PFSK-1 (cell line): Measurements from ENCODE around the gene VANGL1.

Experiments used
- FOXP2 ChIP-seq: optimal IDR thresholded peaks from 2 replicates; pipeline ENCODE3; 2011; ENCODE audit warnings: borderline replicate concordance, control low read depth, inconsistent platforms; ENCODE audit not compliant: insufficient read depth; ENCODE audit errors: extremely low read length, extremely low read depth
- POLR2AphosphoS5 ChIP-seq: IDR thresholded peaks from 2 replicates; pipeline ENCODE4 v1.6.1; 2012; ENCODE audit warnings: low read depth, mild to moderate bottlenecking, control low read depth, low read length, moderate library complexity
- REST ChIP-seq, 2 experiments: IDR thresholded peaks; 2 replicates each; pipeline versions ENCODE4 v1.6.1 to v1.8.0; 2011 to 2012; ENCODE audit warnings: low read depth in 2 of 2, low read length in 2 of 2, control low read depth in 1 of 2, inconsistent platforms in 1 of 2, mild to moderate bottlenecking in 1 of 2, moderate library complexity in 1 of 2; ENCODE audit not compliant: insufficient read depth in 1 of 2
- SIN3A ChIP-seq: IDR thresholded peaks from 2 replicates; pipeline ENCODE4 v1.6.1; 2012; ENCODE audit warnings: mild to moderate bottlenecking, low read length, moderate library complexity, borderline replicate concordance; ENCODE audit not compliant: insufficient read depth
- TAF1 ChIP-seq: IDR thresholded peaks from 2 replicates; pipeline ENCODE4 v1.6.1; 2012; ENCODE audit warnings: low read length, control low read depth, borderline replicate concordance; ENCODE audit not compliant: insufficient read depth

The VANGL1 gene

DNA sequence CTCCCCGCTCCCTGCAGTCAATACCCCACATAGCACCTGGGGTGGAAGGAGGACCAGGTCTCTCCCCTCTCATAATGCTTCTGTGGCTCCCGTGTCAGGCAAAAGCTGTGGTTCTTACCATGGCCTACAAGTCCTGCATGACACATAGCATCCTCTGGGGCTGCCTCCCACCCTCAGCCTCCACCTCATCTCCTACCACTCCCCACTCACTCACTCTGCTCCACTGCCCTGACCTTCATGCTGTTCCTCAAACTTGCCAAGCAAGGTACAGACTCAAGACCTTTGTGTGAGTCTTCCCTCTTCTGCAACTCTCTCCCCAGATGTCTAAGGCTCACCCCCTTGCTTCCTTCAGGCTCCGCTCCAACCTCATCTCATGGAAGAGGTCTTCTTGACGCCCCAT is 28.0 kb upstream of the VANGL1 start:
- TF ChIP-seq TAF1, result no peak
- no peak for TF ChIP-seq REST (IDR thresholded peaks at IDR 0.05; ENCODE audit: insufficient read depth in 1 of 2, low read depth in 2 of 2, low read length in 2 of 2)
- no peak for TF ChIP-seq SIN3A

DNA sequence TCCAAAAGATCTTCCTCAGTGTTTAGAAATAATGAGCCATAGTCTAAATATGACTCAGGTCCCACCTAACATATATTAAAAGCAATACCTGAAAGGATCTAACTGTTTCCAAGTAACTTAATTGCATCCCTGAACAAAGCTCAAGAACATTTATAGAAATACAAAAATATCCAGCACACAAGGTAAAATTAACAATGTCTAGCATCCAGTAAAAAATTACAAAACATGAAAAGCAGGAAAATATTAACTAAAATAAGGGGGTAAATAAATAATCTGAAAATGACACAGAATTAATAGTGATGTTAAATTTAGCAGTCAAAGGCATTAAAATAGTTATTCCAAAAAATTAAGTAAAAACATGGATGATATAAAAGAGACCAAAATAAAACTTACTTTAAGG is 21.3 kb upstream of the VANGL1 start:
- TF ChIP-seq FOXP2, result no peak
- TF ChIP-seq REST (IDR thresholded peaks at IDR 0.05; ENCODE audit: insufficient read depth in 1 of 2, low read depth in 2 of 2, low read length in 2 of 2), result no peak
- TF ChIP-seq TAF1, result no peak
- TF ChIP-seq SIN3A, result no peak

DNA sequence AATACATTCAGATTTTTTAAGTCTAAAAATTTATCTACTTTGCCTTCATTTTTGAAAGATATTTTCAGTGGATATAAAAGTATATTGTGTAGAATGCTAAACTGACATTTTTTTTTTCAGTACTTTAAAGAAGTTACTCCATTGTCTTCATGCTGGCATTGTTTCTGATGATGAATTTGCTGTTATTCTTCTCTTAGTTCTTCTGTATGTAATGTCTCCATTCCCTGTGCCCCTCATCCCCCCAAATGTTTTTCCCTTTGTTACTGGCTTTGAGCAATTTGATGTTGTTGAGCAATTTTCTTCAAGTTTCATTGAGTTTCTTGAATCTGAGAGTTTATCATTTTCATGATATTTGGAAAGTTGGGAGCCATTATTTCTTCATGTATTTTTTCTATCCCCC is 20.8 kb upstream of the VANGL1 start:
- TF ChIP-seq REST (IDR thresholded peaks at IDR 0.05; ENCODE audit: insufficient read depth in 1 of 2, low read depth in 2 of 2, low read length in 2 of 2) (no peak), FOXP2 (no peak), POLR2AphosphoS5 (no peak), SIN3A (no peak), TAF1 (no peak)

- no peak for TF ChIP-seq TAF1
These were observed 16.9 kb upstream of the VANGL1 start for GRCh38 chr1:115624859-115625258.

GRCh38 chr1:115630342-115630741 is 11.4 kb upstream of the VANGL1 start:
- TF ChIP-seq SIN3A (no peak), TAF1 (no peak), POLR2AphosphoS5 (no peak)

GRCh38 chr1:115632251-115633026 is 9.3 kb upstream of the VANGL1 start:
- TF ChIP-seq SIN3A (no peak), FOXP2 (no peak)

- TF ChIP-seq POLR2AphosphoS5 (no peak), FOXP2 (no peak), TAF1 (no peak), REST (IDR thresholded peaks at IDR 0.05; ENCODE audit: insufficient read depth in 1 of 2, low read depth in 2 of 2, low read length in 2 of 2) (no peak), SIN3A (no peak)
These were observed 1.4 kb upstream of the VANGL1 start for GRCh38 chr1:115640384-115640783.
